Measurements from ENCODE around the gene ZBTB47. TPM values are rescaled to one million over a fixed set of nuclear protein-coding genes. Genes with fewer than 3 reads are reported as not detected.

ZBTB47 gene
- total RNA-seq, 2 experiments from 2014 or later = 0.43 to 0.45 TPM

DNA sequence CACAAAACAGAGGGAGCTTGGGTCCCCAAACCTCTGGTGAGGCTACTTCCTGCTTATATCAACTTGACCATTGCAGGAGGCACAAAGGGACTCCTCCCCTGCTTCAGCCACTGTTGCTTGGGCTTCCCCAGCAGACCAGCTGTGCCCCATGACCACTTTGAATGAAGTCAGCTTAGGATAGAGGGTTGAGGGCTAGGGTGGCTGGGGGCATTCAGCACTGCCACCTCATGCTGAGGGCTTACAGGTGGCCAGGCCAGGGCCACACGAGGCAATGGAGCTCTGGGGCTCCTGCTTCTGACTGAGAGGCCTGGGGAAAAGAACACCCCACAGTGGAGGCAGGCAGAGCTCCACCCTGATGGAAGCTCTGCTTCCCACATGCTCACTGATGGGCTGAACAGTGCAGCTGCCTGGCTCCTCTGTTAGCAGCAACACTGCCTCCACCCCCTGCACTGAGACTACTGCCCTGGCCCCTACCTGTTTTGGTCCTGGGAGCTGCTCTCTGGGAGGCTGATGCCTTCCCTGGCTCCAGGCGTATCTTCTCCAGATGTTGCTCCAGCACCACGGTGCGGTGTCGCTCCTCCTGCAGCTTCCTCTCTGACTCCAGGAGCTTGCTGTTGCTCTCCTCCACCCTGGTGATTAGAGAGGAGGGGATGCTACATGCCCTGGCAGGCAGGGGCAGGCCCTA lies 59.3 kb downstream of the ZBTB47 start:
- Mint-ChIP-seq H3K4me3 (no peak overlapping the region), H3K27me3 (peaks cover 1% of the 10 kb centered on the region), H3K4me1 (ENCODE audit: low read depth) (no peaks in the 10 kb centered on the region), H3K27ac (no peak overlapping the region), H3K9me3 (no peaks in the 10 kb centered on the region), H3K36me3 (ENCODE audit: low read depth) (no peaks in the 10 kb centered on the region)
- ATAC-seq (no peak), DNase-seq (no peak)
- TF ChIP-seq, protein P1, sequence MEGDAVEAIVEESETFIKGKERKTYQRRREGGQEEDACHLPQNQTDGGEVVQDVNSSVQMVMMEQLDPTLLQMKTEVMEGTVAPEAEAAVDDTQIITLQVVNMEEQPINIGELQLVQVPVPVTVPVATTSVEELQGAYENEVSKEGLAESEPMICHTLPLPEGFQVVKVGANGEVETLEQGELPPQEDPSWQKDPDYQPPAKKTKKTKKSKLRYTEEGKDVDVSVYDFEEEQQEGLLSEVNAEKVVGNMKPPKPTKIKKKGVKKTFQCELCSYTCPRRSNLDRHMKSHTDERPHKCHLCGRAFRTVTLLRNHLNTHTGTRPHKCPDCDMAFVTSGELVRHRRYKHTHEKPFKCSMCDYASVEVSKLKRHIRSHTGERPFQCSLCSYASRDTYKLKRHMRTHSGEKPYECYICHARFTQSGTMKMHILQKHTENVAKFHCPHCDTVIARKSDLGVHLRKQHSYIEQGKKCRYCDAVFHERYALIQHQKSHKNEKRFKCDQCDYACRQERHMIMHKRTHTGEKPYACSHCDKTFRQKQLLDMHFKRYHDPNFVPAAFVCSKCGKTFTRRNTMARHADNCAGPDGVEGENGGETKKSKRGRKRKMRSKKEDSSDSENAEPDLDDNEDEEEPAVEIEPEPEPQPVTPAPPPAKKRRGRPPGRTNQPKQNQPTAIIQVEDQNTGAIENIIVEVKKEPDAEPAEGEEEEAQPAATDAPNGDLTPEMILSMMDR (IDR thresholded peaks at IDR 0.05) = no peak
- ChIA-PET CTCF (interaction anchor here (1.7 kb wide), 1 partner anchor 9 kb away, joined by 4 read pairs; no protein-coding TSS in a partner anchor), POLR2A (no interaction called here)
- intact Hi-C loops (cut with micrococcal nuclease) = no loop called here

DNA sequence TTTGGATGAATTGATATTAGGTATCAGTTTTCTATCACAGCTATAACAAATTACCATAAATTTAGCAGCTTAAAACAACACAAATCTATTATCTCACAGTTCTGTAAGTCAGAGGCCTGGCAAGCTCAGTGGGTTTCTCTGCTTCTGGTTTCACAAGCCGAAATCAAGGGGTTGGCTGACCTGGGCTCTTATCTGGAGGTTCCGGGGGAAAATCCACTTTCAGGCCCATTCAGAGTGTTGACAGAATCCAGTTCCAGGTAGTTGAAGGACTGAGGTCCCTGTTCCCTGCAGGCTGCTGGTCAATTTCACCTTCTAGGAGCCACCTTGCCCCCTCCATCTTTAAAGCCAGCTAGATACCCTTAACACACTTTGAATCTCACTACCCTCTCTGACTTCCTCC lies 60.2 kb downstream of the ZBTB47 start:
- Mint-ChIP-seq H3K4me1 (ENCODE audit: low read depth) (no peaks in the 10 kb centered on the region), H3K27ac (no peak overlapping the region), H3K27me3 (peaks cover 1% of the 10 kb centered on the region), H3K4me3 (no peak overlapping the region), H3K36me3 (ENCODE audit: low read depth) (no peaks in the 10 kb centered on the region), H3K9me3 (no peaks in the 10 kb centered on the region)
- TF ChIP-seq, protein P1 (IDR thresholded peaks at IDR 0.05) = no peak
- DNase-seq (no peak), ATAC-seq (no peak)
- intact Hi-C loops (cut with micrococcal nuclease) = no loop called here
- POLR2A ChIA-PET = no interaction called here
- CTCF ChIA-PET = interaction anchor here (0.8 kb wide), 1 partner anchor 168 kb away, joined by 3 read pairs; no protein-coding TSS in a partner anchor

DNA sequence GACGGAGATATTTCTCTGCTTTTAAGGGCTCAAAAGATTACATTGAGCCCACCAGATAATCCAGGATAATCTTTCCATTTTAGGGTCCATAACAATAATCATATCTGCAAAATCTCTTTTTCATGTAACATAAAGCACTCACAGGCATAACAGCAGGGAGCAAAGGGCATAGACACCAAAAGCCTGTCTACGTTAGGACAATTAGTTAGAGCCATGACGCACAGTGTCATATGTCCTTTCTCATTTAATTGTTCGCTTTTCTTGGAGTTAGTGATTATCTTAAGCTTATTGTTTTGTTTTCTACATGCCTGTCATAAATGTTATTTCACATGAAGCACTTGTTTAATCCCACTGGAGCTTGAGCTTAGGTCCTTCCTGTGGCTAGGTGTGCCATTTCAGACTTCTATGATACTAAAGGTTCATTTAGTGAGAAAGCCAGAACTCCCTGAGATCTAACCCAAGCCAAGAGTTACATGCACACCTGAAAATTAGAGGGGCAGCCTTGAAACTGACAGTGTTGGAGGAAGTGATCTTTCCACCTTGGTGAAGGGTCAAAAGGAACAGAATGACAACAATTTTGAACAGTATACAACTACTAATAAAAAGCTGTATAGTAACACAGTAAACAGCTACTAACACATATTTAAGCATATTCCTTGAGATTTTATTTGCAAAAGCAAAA lies 60.8 kb downstream of the ZBTB47 start:
- TF ChIP-seq, protein P1 (IDR thresholded peaks at IDR 0.05) = no peak
- DNase-seq (no peak), ATAC-seq (no peak)
- intact Hi-C loops (cut with micrococcal nuclease) = no loop called here
- Mint-ChIP-seq H3K4me1 (ENCODE audit: low read depth) (no peaks in the 10 kb centered on the region), H3K4me3 (no peak overlapping the region), H3K27me3 (peaks cover 1% of the 10 kb centered on the region), H3K9me3 (no peaks in the 10 kb centered on the region), H3K36me3 (ENCODE audit: low read depth) (no peaks in the 10 kb centered on the region), H3K27ac (no peak overlapping the region)
- POLR2A ChIA-PET = no interaction called here
- CTCF ChIA-PET = interaction anchor here (0.8 kb wide), 1 partner anchor 168 kb away, joined by 3 read pairs; no protein-coding TSS in a partner anchor

Other genes with a start within 250 kb of the ZBTB47 start
- gene LYZL4, start 243.1 kb upstream of the ZBTB47 start, total RNA-seq = not detected
- 1 to 10 TPM; 8.5 to 9.0 TPM for gene VIPR1, start 151.1 kb upstream of the ZBTB47 start, total RNA-seq
- 10 to 100 TPM; 35.0 to 35.7 TPM for gene SEC22C, start 71.7 kb upstream of the ZBTB47 start, total RNA-seq
- gene SS18L2, start 62.8 kb upstream of the ZBTB47 start, total RNA-seq = 10 to 100 TPM; 56.9 to 59.6 TPM
- 10 to 100 TPM; 63.4 to 65.9 TPM for gene NKTR, start 53.0 kb upstream of the ZBTB47 start, total RNA-seq
- not detected for gene KLHL40, start 31.8 kb downstream of the ZBTB47 start, total RNA-seq
- gene HHATL, start 49.1 kb downstream of the ZBTB47 start, total RNA-seq = not detected
- gene CCDC13, start 119.6 kb downstream of the ZBTB47 start, total RNA-seq = under 1 TPM in 1 of 2 experiments, not detected in 1; 0.29 TPM
- 10 to 100 TPM; 58.4 to 60.5 TPM for gene HIGD1A, start 150.8 kb downstream of the ZBTB47 start, total RNA-seq
- gene ACKR2, start 155.7 kb downstream of the ZBTB47 start, total RNA-seq = 1 to 10 TPM; 1.2 to 1.4 TPM
- not detected for gene CYP8B1, start 222.2 kb downstream of the ZBTB47 start, total RNA-seq